HL-60 (cell line): ENCODE measurements around the gene FBXL5.

Source experiments
- CTCF ChIP-seq: IDR thresholded peaks from one replicate; pipeline ENCODE4 v1.5.1; 2011; ENCODE audit warnings: low read length, control low read depth, inconsistent platforms; ENCODE audit not compliant: insufficient read depth
- POLR2AphosphoS5 ChIP-seq: IDR thresholded peaks from 2 replicates; pipeline ENCODE4 v1.6.1; 2012; ENCODE audit warnings: low read depth

DNA sequence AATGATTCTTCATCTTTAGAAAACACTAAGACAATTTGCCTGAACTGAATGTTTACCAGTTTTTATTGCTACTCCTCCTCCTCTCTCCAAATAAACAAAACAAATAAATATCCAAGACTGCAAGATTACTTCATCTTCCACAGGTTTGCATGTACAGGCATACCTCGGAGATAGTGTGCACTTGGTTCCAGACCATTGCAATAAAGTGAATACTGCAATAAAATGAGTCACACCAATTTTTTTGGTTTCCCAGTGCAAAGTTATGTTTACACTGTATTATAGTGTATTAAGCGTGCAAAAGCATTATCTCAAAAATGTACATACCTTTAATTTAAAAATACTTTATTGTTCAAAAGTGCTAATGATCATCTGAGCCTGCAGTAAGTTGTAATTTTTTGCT lies 53.3 kb downstream of the FBXL5 start:
- TF ChIP-seq POLR2AphosphoS5 (no peak), CTCF (no peak)
